C4-2B (cell line): ENCODE results near the gene SPTBN5.
A peak's percentile ranks its signal among the peaks of the same experiment; 100 is the strongest.

ENCODE experiments used
- H3K27ac ChIP-seq: fragments of 450-650 bp; 2 replicates; pipeline ENCODE4 v1.5.1; 2017
- ZFX ChIP-seq: fragments of 450-650 bp; IDR thresholded peaks from 2 replicates; pipeline ENCODE4 v1.6.1; 2017
- TF ChIP-seq, protein P1 (sequence below): fragments of 450-650 bp; conservative IDR thresholded peaks from 2 replicates; pipeline ENCODE4 v1.5.1; 2017; ENCODE audit warnings: mild to moderate bottlenecking

The SPTBN5 gene

DNA sequence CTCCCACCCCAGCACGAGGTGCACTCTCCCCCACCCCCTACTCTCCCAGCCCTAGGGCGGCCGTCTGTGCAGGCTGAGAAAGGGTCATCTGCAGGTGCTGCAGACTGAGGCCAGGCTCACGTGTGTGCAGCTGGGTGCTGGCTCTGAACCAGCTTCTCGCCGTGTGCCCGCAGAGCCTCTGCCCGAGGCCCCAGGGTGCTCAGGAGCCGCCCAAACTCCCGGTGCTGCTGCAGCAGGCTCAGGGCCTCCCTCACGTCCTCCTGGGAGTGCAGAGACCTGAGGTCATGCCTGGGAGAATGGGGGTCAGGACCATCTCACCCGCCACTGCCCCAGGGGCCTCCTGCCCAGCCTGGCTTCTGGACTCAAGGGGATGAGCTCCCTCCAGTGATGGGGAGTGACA lies 17.2 kb downstream of the SPTBN5 start:
- H3K27ac ChIP-seq, result peak overlapping the region; percentile 82
- TF ChIP-seq, protein P1, sequence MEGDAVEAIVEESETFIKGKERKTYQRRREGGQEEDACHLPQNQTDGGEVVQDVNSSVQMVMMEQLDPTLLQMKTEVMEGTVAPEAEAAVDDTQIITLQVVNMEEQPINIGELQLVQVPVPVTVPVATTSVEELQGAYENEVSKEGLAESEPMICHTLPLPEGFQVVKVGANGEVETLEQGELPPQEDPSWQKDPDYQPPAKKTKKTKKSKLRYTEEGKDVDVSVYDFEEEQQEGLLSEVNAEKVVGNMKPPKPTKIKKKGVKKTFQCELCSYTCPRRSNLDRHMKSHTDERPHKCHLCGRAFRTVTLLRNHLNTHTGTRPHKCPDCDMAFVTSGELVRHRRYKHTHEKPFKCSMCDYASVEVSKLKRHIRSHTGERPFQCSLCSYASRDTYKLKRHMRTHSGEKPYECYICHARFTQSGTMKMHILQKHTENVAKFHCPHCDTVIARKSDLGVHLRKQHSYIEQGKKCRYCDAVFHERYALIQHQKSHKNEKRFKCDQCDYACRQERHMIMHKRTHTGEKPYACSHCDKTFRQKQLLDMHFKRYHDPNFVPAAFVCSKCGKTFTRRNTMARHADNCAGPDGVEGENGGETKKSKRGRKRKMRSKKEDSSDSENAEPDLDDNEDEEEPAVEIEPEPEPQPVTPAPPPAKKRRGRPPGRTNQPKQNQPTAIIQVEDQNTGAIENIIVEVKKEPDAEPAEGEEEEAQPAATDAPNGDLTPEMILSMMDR, result no peak
- TF ChIP-seq ZFX, result no peak

DNA sequence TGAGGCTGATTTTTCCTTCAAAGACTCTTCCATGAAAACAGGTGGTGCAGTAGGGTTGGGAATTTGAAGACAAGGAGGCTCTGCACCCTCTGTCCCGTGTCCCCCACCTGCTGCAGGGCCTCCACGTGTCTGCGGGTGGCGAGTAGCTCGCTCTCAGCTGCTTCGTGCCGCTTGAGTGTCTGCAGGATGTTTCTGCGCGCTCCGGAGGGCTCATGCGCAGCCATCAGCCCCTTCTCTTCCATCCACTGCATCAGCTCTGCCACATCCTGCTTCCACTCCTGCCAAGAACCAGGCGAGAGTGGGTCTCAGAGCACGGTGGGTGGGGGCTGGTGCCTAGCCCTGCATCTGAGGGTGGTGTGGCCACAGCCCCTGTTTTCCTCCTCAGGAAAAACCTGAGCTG lies 17.8 kb downstream of the SPTBN5 start:
- no peak for TF ChIP-seq ZFX
- TF ChIP-seq, protein P1, result no peak
- H3K27ac ChIP-seq, result peak overlapping the region; percentile 82; the same call in 1 of the 2 replicates

DNA sequence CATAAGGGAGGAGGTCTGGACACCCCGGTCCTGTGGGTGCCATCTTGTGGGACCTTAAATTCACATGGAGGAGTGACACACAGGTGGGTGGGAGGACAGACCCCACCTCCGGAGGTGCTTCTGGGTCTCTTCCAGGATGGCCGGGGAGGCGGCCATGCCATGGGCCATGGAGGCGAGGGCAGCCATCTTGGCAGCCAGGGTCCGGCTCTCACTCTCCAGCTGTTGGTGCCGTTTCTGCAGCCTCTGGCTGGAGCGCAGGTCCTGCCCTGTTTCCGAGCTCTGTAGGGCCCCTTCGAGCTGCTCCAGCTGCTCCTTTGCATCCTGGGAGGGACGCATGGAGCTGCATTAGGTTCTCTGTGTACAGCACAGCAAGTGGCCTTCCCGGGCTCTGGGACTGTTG lies 19.1 kb downstream of the SPTBN5 start:
- no peak overlapping the region for H3K27ac ChIP-seq
- TF ChIP-seq, protein P1, result no peak
- no peak for TF ChIP-seq ZFX

DNA sequence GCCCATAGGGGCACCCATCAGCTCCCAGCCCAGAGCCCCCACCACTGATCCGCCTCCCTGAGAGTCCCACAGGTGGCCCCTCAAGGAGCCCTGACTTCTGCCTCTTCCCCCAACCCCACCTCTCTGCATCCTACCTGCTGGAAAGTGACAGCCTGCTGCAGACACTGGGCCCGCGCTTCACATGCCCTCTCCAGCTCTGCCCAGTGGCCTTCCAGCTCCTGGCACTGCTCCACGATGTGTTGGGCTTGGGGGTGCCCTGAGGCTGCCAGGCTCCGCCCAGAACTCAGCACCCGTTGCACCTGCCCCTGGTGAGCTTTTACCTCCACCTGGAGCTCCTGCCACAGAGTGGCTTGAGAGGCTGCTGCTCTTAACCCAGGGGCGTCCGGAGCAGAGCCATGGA lies 20.1 kb downstream of the SPTBN5 start:
- TF ChIP-seq, protein P1, result no peak
- no peak for TF ChIP-seq ZFX
- H3K27ac ChIP-seq, result no peak overlapping the region

DNA sequence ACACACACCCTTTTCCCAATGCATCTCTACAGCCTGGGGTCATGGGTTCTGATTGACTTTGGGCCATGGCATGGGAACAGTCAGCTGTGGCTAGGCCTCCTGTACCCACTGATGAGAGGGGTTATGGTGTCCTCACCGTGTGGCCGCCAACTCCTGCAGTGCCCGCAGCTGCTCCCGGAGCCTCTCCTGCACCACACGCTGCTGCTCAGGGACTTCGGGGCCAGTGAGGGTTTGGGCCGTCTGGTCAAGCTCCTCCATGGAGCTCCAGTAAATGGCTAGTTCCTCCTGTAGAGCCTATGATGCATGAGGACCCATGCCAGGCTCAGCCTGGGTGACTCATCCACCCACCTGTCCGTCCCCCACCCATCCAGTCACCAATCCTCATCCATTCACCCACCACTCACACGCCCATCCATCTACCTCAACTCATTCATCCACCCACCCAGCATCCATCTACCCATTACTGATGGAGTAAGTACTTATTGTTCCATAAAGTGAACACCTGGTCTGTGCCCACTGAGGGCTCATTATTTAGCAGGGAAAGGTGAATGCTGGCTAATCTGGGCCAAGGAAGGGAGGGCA lies 21.6 kb downstream of the SPTBN5 start:
- no peak overlapping the region for H3K27ac ChIP-seq
- TF ChIP-seq, protein P1, result no peak
- TF ChIP-seq ZFX, result no peak

DNA sequence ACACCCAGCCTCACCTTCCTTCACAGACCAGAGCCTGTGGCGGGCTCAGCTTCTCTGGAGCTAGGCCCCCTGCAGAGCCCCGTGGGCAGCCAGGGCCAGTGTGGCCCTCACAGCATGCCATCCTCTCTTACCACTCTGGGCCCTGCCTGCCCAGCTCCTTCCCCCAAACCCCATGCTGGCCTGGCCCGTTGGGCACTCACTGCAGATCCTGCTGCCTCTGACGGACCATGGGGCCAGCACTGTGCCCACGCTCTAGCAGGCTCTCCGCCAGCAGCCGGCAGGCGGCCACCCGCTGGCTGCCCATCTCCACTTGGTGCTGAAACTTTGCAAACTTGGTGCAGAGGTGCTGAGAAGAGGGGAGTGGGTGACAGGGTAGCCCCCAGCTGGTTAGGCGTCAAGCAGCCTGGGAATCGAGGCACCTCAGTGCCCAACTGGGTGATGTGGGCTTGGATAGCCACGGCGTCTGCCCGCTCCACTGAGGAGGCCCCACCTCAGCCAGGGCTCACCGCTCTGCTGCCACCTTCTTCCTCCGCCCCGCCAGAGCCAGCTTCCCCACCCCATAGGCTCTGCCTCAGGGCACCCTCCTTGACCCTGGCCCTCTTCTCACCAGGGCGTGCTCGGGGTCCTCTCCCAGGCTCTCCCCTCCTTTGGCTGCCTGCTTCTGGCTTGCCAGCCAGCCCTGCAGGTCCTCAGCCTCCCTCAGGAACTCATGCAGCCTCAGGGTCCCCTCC lies 22.5 kb downstream of the SPTBN5 start:
- H3K27ac ChIP-seq, result no peak overlapping the region
- TF ChIP-seq, protein P1, result no peak
- no peak for TF ChIP-seq ZFX

DNA sequence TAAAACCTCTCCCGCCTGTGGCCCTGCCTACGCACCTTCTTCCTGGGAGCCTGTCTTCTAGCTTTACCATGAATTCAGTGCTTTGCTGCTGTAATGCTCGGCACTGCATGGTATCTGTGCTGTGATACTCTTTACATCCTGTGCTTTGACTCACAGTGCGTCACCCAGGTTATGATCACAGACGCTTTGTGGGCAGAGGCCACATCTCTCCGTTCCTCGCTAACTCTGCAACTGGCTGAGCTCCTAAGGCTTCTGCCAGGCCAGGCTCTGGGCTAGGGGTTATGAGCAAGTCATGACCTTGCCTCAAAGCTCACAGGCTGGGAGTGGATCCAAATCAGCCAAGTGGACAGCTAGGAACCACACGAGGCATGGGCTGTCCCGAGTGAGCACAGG lies 23.2 kb downstream of the SPTBN5 start:
- no peak for TF ChIP-seq ZFX
- TF ChIP-seq, protein P1, result no peak
- H3K27ac ChIP-seq, result no peak overlapping the region
